ENCODE data around the gene ERCC8.

ERCC8 gene

DNA sequence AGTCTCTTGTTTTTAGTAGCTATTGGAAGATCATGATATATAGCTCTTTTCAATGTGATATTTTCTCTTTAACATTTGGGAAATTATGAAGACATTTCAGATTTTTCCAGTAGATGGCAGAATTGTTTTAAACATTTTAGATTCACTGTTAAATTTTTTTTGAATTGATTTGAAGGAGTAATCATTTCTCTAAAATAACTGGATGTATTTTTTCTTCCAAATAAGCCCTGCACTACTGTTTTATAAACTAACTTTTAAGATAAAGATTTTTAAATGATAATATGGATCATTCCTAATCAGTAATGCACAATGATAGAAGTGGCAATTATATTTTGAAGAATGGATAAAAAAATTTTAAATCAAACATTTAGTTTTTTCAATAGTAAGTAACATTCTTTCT is 14.3 kb upstream of the ERCC8 start:
- H2AFZ ChIP-seq (ENCODE audit: low read depth, low read length) = no peak overlapping the region
- H3K4me3 ChIP-seq (ENCODE audit: low read length) = no peak overlapping the region
- H3K36me3 ChIP-seq (ENCODE audit: insufficient read depth, low read length) = no peaks in the 10 kb centered on the region
- no peaks in the 10 kb centered on the region for H3K27me3 ChIP-seq (ENCODE audit: insufficient read depth, low read length)
- H3K4me1 ChIP-seq (ENCODE audit: insufficient read depth, low read length) = no peaks in the 10 kb centered on the region
- no peaks in the 10 kb centered on the region for H3K9me3 ChIP-seq (ENCODE audit: low read length)

DNA sequence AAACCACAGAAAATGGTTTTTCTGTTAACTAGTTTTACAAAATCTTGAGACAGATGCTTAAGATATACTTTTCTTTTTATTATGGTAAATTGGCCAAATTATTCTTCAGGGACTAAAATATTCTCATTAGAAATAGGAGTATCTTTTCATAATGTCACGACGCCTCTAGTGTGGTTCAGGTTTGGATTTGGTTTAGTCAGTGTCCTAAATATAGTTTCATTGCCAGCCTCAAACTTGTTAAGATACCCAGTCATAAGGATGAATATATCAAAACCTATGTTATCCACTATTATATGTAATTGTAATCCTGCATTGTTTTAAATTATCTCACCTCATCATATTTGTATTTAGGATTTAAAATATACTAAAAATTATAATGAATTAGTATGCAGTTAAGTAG is 13.8 kb upstream of the ERCC8 start:
- H3K4me3 ChIP-seq (ENCODE audit: low read length) = no peak overlapping the region
- no peaks in the 10 kb centered on the region for H3K27me3 ChIP-seq (ENCODE audit: insufficient read depth, low read length)
- H2AFZ ChIP-seq (ENCODE audit: low read depth, low read length) = no peak overlapping the region
- H3K4me1 ChIP-seq (ENCODE audit: insufficient read depth, low read length) = no peaks in the 10 kb centered on the region
- H3K9me3 ChIP-seq (ENCODE audit: low read length) = no peaks in the 10 kb centered on the region
- no peaks in the 10 kb centered on the region for H3K36me3 ChIP-seq (ENCODE audit: insufficient read depth, low read length)

DNA sequence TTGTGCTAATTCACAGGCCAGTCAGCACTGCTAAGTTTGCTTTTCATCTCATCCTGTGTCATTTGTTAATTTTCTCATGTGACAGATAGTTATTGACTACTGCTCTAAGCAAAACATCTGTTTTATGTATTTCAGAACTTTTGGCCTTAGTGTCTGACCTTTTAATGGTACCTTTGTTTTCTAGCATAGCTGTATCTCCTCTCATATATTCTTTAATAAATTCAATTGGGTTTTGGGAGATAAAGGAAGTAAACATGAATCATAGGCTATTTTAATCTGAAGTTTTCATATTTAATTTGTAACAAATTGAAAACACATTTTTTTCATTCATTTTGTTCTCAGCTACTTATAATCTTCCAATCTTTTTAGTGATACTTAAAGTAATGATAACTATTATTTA is 13.2 kb upstream of the ERCC8 start:
- no peaks in the 10 kb centered on the region for H3K4me1 ChIP-seq (ENCODE audit: insufficient read depth, low read length)
- no peak overlapping the region for H2AFZ ChIP-seq (ENCODE audit: low read depth, low read length)
- no peak overlapping the region for H3K4me3 ChIP-seq (ENCODE audit: low read length)
- no peaks in the 10 kb centered on the region for H3K36me3 ChIP-seq (ENCODE audit: insufficient read depth, low read length)
- H3K9me3 ChIP-seq (ENCODE audit: low read length) = no peaks in the 10 kb centered on the region
- no peaks in the 10 kb centered on the region for H3K27me3 ChIP-seq (ENCODE audit: insufficient read depth, low read length)

GRCh38 chr5:60955239-60955638 is 10.4 kb upstream of the ERCC8 start:
- no peak overlapping the region for H3K4me3 ChIP-seq (ENCODE audit: low read length)
- no peaks in the 10 kb centered on the region for H3K36me3 ChIP-seq (ENCODE audit: insufficient read depth, low read length)
- no peak overlapping the region for H2AFZ ChIP-seq (ENCODE audit: low read depth, low read length)
- H3K4me1 ChIP-seq (ENCODE audit: insufficient read depth, low read length) = no peaks in the 10 kb centered on the region
- H3K9me3 ChIP-seq (ENCODE audit: low read length) = no peaks in the 10 kb centered on the region
- no peaks in the 10 kb centered on the region for H3K27me3 ChIP-seq (ENCODE audit: insufficient read depth, low read length)

- Histone ChIP-seq H3K4me1 (ENCODE audit: insufficient read depth, low read length) (peaks cover 11% of the 10 kb centered on the region), H3K36me3 (ENCODE audit: insufficient read depth, low read length) (no peaks in the 10 kb centered on the region), H3K27me3 (ENCODE audit: insufficient read depth, low read length) (no peaks in the 10 kb centered on the region)
Observed at GRCh38 chr5:60948738-60949137, 3.9 kb upstream of the ERCC8 start.

DNA sequence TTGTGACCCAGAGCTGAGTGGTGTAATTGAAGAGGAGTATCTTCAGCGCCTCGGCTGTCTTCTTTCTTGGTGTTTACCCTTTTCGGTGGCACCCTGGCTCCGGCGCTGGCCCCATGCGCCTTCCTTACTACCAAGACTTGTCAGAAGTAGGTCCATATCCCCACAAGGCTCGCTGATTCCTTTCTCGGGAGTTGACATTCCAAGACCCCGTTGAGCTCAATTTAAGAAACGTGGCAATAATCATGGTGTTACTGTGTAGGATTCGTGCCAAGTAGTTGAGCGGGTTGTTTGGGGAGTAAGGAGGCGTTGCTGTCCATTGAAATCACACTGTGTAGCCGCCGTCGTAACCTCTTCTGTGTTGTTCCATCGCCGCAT is 930 bp upstream of the ERCC8 start:
- H3K36me3 ChIP-seq (ENCODE audit: insufficient read depth, low read length) = no peaks in the 10 kb centered on the region
- no peaks in the 10 kb centered on the region for H3K9me3 ChIP-seq (ENCODE audit: low read length)
- peak overlapping the region; percentile 62 for H3K4me3 ChIP-seq (ENCODE audit: low read length)
- peak overlapping the region; percentile 83 for H2AFZ ChIP-seq (ENCODE audit: low read depth, low read length)
- peaks cover 15% of the 10 kb centered on the region for H3K4me1 ChIP-seq (ENCODE audit: insufficient read depth, low read length)
- H3K27me3 ChIP-seq (ENCODE audit: insufficient read depth, low read length) = no peaks in the 10 kb centered on the region

More at GRCh38 chr5:60948738-60949137, 3.9 kb upstream of the ERCC8 start:
- Histone ChIP-seq H3K9me3 (ENCODE audit: low read length) (no peaks in the 10 kb centered on the region), H3K4me3 (ENCODE audit: low read length) (no peak overlapping the region), H2AFZ (ENCODE audit: low read depth, low read length) (no peak overlapping the region)

DNA sequence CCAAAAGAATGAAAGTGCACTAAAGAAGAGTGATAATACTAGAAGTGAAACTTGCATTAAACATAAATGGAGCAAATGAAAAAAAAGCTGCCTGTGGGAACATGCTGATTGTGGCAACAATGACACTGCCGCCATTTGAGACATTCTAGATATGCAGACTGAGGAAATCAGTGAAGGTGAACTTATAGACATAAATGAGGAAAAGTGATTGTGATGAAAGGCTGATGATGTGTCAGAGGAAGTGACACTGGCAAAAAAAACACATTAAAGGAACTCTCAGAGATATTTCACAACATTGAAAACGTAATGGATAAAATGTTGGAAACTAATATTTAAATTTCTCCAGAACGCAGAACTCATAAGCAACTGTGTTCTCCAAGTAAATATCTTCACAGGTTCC is 1.2 kb downstream of the ERCC8 start:
- Histone ChIP-seq H3K4me3 (ENCODE audit: low read length) (peak overlapping the region; percentile 62), H3K27me3 (ENCODE audit: insufficient read depth, low read length) (no peaks in the 10 kb centered on the region), H2AFZ (ENCODE audit: low read depth, low read length) (no peak overlapping the region), H3K36me3 (ENCODE audit: insufficient read depth, low read length) (no peaks in the 10 kb centered on the region), H3K4me1 (ENCODE audit: insufficient read depth, low read length) (peaks cover 15% of the 10 kb centered on the region), H3K9me3 (ENCODE audit: low read length) (peaks cover 3% of the 10 kb centered on the region)

DNA sequence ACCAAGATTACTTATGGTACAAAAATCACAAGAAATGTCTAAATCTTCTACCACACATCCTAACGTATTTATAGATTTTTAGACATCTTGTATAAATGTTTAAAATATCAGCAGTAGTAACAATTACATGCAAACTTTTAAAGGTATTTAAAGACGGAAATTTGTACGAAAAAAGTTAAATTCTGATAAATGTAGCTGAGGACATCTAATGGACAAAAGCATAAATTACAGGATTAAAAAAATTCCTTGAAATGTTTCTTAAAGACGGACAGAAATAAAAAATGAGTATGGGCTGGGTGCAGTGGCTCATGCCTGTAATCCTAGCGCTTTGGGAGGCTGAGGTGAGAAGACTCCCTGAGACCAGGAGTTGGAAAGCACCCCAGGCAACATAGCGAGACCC is 15.8 kb downstream of the ERCC8 start:
- Histone ChIP-seq H3K4me1 (ENCODE audit: insufficient read depth, low read length) (no peaks in the 10 kb centered on the region), H3K9me3 (ENCODE audit: low read length) (peaks cover 4% of the 10 kb centered on the region), H2AFZ (ENCODE audit: low read depth, low read length) (no peak overlapping the region), H3K36me3 (ENCODE audit: insufficient read depth, low read length) (peaks cover 24% of the 10 kb centered on the region), H3K27me3 (ENCODE audit: insufficient read depth, low read length) (no peaks in the 10 kb centered on the region), H3K4me3 (ENCODE audit: low read length) (no peak overlapping the region)

DNA sequence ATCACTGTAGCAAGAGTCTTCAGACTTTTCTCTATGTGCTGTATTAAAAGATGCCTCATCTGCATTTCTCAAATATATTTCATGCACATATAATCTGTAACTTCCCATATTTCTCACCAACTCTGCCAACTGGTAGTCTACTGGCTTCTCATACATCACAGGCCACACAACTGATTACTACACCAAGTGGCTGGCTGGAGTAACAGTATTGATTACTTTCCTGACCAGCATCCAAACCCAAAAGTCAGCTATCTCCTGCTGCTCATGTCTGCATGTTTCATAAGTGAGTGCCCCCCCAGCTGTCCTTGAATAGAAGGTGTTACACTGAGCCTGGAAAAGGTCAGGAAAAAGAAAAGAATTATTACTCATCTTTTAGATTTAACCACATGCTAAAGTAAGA is 17.4 kb downstream of the ERCC8 start:
- H3K27me3 ChIP-seq (ENCODE audit: insufficient read depth, low read length) = no peaks in the 10 kb centered on the region
- no peak overlapping the region for H2AFZ ChIP-seq (ENCODE audit: low read depth, low read length)
- H3K36me3 ChIP-seq (ENCODE audit: insufficient read depth, low read length) = peaks cover 28% of the 10 kb centered on the region
- no peaks in the 10 kb centered on the region for H3K4me1 ChIP-seq (ENCODE audit: insufficient read depth, low read length)
- H3K4me3 ChIP-seq (ENCODE audit: low read length) = no peak overlapping the region
- H3K9me3 ChIP-seq (ENCODE audit: low read length) = peaks cover 4% of the 10 kb centered on the region

- Histone ChIP-seq H3K36me3 (ENCODE audit: insufficient read depth, low read length) (peaks cover 48% of the 10 kb centered on the region), H3K4me1 (ENCODE audit: insufficient read depth, low read length) (no peaks in the 10 kb centered on the region), H3K4me3 (ENCODE audit: low read length) (no peak overlapping the region), H2AFZ (ENCODE audit: low read depth, low read length) (no peak overlapping the region), H3K9me3 (ENCODE audit: low read length) (no peaks in the 10 kb centered on the region), H3K27me3 (ENCODE audit: insufficient read depth, low read length) (no peaks in the 10 kb centered on the region)
Observed at GRCh38 chr5:60918466-60918865, 26.4 kb downstream of the ERCC8 start.

- Histone ChIP-seq H3K4me1 (ENCODE audit: insufficient read depth, low read length) (no peaks in the 10 kb centered on the region), H3K27me3 (ENCODE audit: insufficient read depth, low read length) (no peaks in the 10 kb centered on the region), H2AFZ (ENCODE audit: low read depth, low read length) (no peak overlapping the region), H3K36me3 (ENCODE audit: insufficient read depth, low read length) (peaks cover 42% of the 10 kb centered on the region), H3K4me3 (ENCODE audit: low read length) (no peak overlapping the region), H3K9me3 (ENCODE audit: low read length) (no peaks in the 10 kb centered on the region)
Observed at GRCh38 chr5:60916646-60917045, 28.2 kb downstream of the ERCC8 start.

GRCh38 chr5:60903356-60903755 is 41.5 kb downstream of the ERCC8 start:
- H3K4me3 ChIP-seq (ENCODE audit: low read length) = no peak overlapping the region
- no peaks in the 10 kb centered on the region for H3K4me1 ChIP-seq (ENCODE audit: insufficient read depth, low read length)
- peaks cover 10% of the 10 kb centered on the region for H3K36me3 ChIP-seq (ENCODE audit: insufficient read depth, low read length)
- no peaks in the 10 kb centered on the region for H3K27me3 ChIP-seq (ENCODE audit: insufficient read depth, low read length)
- no peaks in the 10 kb centered on the region for H3K9me3 ChIP-seq (ENCODE audit: low read length)
- H2AFZ ChIP-seq (ENCODE audit: low read depth, low read length) = no peak overlapping the region

DNA sequence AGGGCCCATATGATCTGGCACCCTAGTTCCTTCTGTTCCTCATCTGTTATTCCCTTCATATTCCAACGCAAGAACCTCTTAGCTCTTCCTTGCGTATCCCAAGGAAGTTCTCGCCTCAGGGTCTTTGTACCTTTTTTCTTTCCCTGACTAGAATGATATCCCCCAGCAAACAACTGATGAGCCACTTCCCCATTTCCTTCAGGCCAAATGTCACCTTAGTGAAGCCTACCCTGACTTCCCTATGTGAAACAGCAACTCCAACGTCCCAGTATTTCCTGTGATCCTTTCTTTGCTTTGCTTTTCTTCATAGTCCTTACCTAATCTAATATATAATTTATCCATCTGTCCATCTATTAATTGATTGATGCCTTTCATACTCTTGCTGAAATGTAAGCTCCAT is 47.9 kb downstream of the ERCC8 start:
- Histone ChIP-seq H3K4me1 (ENCODE audit: insufficient read depth, low read length) (no peaks in the 10 kb centered on the region), H3K9me3 (ENCODE audit: low read length) (no peaks in the 10 kb centered on the region), H3K27me3 (ENCODE audit: insufficient read depth, low read length) (no peaks in the 10 kb centered on the region), H2AFZ (ENCODE audit: low read depth, low read length) (no peak overlapping the region), H3K4me3 (ENCODE audit: low read length) (no peak overlapping the region), H3K36me3 (ENCODE audit: insufficient read depth, low read length) (peaks cover 45% of the 10 kb centered on the region)

- Histone ChIP-seq H3K4me1 (ENCODE audit: insufficient read depth, low read length) (no peaks in the 10 kb centered on the region), H3K36me3 (ENCODE audit: insufficient read depth, low read length) (peaks cover 52% of the 10 kb centered on the region), H3K9me3 (ENCODE audit: low read length) (no peaks in the 10 kb centered on the region), H3K27me3 (ENCODE audit: insufficient read depth, low read length) (no peaks in the 10 kb centered on the region), H2AFZ (ENCODE audit: low read depth, low read length) (no peak overlapping the region), H3K4me3 (ENCODE audit: low read length) (no peak overlapping the region)
Observed at GRCh38 chr5:60893521-60893920, 51.3 kb downstream of the ERCC8 start.

All from neuron (in vitro differentiated cells).